ENCODE measurements around the gene UBR4. TPM values are rescaled to one million over a fixed set of nuclear protein-coding genes. Genes with fewer than 3 reads are reported as not detected.

Gene UBR4
- total and polyA plus RNA-seq, 2 of the 8 experiments (the other 6 are each of a cell fraction or from before 2014, with no cell fraction given), result 139 to 152 TPM

DNA sequence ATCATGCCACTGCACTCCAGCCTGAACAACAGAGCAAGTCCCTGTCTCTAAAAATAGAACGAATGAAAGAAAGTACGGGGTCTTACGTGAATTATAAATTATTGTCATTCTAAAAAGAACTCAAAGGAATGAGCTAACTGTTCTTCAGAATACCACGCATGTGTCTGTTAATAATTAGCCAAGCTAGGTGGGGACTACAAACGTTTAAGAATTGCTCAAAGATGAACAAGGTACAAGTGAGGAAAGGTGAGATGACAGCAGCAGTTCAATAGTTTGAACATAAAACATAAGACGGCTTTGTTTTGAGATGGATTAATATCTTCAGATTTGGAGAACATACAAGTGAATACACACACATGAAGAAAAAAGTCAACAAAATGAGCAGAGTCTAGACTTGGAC is 79.6 kb downstream of the UBR4 start:
- FAIRE-seq, result no peak
- no peak for TF ChIP-seq NRF1 (IDR thresholded peaks at IDR 0.05; ENCODE audit: low read depth, low read length)

More for the DNA sequence above, 79.6 kb downstream of the UBR4 start:
- no peaks in the 10 kb centered on the region for H3K79me1 ChIP-seq (ENCODE audit: low read depth, low read length)
- H2AK5ac ChIP-seq (ENCODE audit: low read depth, low read length), result no peak overlapping the region
- H2BK12ac ChIP-seq (ENCODE audit: low read depth, low read length), result no peak overlapping the region
- no peak overlapping the region for H2BK15ac ChIP-seq (ENCODE audit: low read length)
- H3K18ac ChIP-seq (ENCODE audit: extremely low read depth, low read length), result no peak overlapping the region
- H3K56ac ChIP-seq (replicated peaks; ENCODE audit: insufficient read length, low read depth, low read length), result no peak overlapping the region
- H3K9ac ChIP-seq (replicated peaks in 1 of 4; ENCODE audit: extremely low read depth in 1 of 4, low read depth in 3 of 4, low read length in 3 of 4), result no peak overlapping the region
- no peaks in the 10 kb centered on the region for H3K4me1 ChIP-seq (replicated peaks in 1 of 4; ENCODE audit: control insufficient read depth in 3 of 4, insufficient read depth in 4 of 4, low read length in 3 of 4)
- ChIA-PET CTCF (ENCODE audit: partially characterized antibody) (interaction anchor here (0.6 to 1.7 kb wide), 5 partner anchors 11 to 110 kb away, joined by 3 to 4 read pairs (median 3); no protein-coding TSS in a partner anchor), POLR2A (ENCODE audit: partially characterized antibody) (interaction anchor here (1.6 kb wide), 1 partner anchor 27 kb away, joined by 3 read pairs; no protein-coding TSS in a partner anchor)
- H2BK120ac ChIP-seq (replicated peaks; ENCODE audit: low read depth, low read length), result no peak overlapping the region
- H3K27ac ChIP-seq (ENCODE audit: low read depth, low read length), result no peak overlapping the region
- no peaks in the 10 kb centered on the region; a peak in 1 of 4 replicates for H3K79me2 ChIP-seq (ENCODE audit: control insufficient read depth in 1 of 2, insufficient read depth in 2 of 2, low read length in 2 of 2)
- H3K9me3 ChIP-seq (ENCODE audit: insufficient read depth in 2 of 2, low read depth in 1 of 2, low read length in 1 of 2), result peaks cover 6 to 8% of the 10 kb centered on the region in 2 experiments; a peak in 3 of 4 replicates
- H3K23me2 ChIP-seq (ENCODE audit: low read depth, low read length), result no peaks in the 10 kb centered on the region
- no peak overlapping the region for H3K4me2 ChIP-seq (ENCODE audit: insufficient read depth in 1 of 2, low read depth in 2 of 2, low read length in 2 of 2)
- H4K5ac ChIP-seq (ENCODE audit: insufficient read length, low read depth, low read length), result no peak overlapping the region
- no peaks in the 10 kb centered on the region for H3K27me3 ChIP-seq (replicated peaks in 1 of 4; ENCODE audit: control insufficient read depth in 3 of 4, extremely low read depth in 1 of 4, insufficient read depth in 3 of 4, low read length in 3 of 4)
- H3K4me3 ChIP-seq (ENCODE audit: extremely low read depth in 1 of 4, insufficient read depth in 2 of 4, low read depth in 3 of 4, low read length in 4 of 4), result no peak overlapping the region
- H4K20me1 ChIP-seq (replicated peaks in 1 of 2; ENCODE audit: control insufficient read depth in 1 of 2, insufficient read depth in 2 of 2, low read length in 2 of 2), result peaks cover 2% of the 10 kb centered on the region in 2 experiments
- no peak overlapping the region for H4K8ac ChIP-seq (ENCODE audit: extremely low read depth, insufficient read depth, low read length)
- no peak overlapping the region for H2AFZ ChIP-seq (ENCODE audit: low read length)
- peaks cover 43 to 93% (median 76%) of the 10 kb centered on the region in 4 experiments for H3K36me3 ChIP-seq (ENCODE audit: control insufficient read depth in 2 of 4, insufficient read depth in 4 of 4, low read length in 3 of 4)
- no peak overlapping the region for H3K4ac ChIP-seq (replicated peaks; ENCODE audit: insufficient read length, low read depth, low read length)
- no peak for DNase-seq (ENCODE audit: low read depth in 1 of 2, low spot score in 2 of 2)
- WGBS, 2 experiments (ENCODE audit: extremely low coverage in 1 of 2, insufficient coverage in 1 of 2, insufficient read length in 1 of 2, insufficient replicate concordance in 2 of 2, low coverage in 1 of 2, low lambda C conversion rate in 2 of 2, missing lambda C conversion rate in 1 of 2), result 93% methylated on average over 6 of the region's 6 CpGs; no CpG with 5 or more reads in 1 of the 2 experiments
- no peak overlapping the region for H4K91ac ChIP-seq (replicated peaks; ENCODE audit: insufficient read length, low read length)
- H2BK20ac ChIP-seq (ENCODE audit: low read length), result no peak overlapping the region
- H3K14ac ChIP-seq (ENCODE audit: insufficient read length), result no peak overlapping the region
- H3K23ac ChIP-seq (ENCODE audit: insufficient read length), result no peak overlapping the region
- H2BK5ac ChIP-seq (ENCODE audit: low read depth, low read length), result no peak overlapping the region
